Mucosa of descending colon (tissue), 3 donors: Measurements from ENCODE around the gene MCM9. TPM values are rescaled to one million over a fixed set of nuclear protein-coding genes. Genes with fewer than 3 reads are reported as not detected.

ENCODE experiments used
- ATAC-seq: fragments of 200-7000 bp; cut with Tn5 transposase; one replicate; pipeline ENCODE4 v1.9.1; 2020; ENCODE audit warnings: mild to moderate bottlenecking, moderate library complexity
- DNase-seq, 3 donors: peaks; one replicate each; pipeline ENCODE4 v3.0.0-alpha.2; 2020
- H3K36me3 ChIP-seq: fragments of 200-600 bp; one replicate; pipeline ENCODE4 v1.8.0; 2021; ENCODE audit warnings: low read depth, mild to moderate bottlenecking
- H3K4me1 ChIP-seq: fragments of 200-600 bp; one replicate; pipeline ENCODE4 v1.8.0; 2021; ENCODE audit warnings: low read depth, mild to moderate bottlenecking
- H3K4me3 ChIP-seq: fragments of 200-600 bp; one replicate; pipeline ENCODE4 v1.8.0; 2021; ENCODE audit warnings: mild to moderate bottlenecking
- H3K9me3 ChIP-seq: fragments of 200-600 bp; one replicate; pipeline ENCODE4 v1.8.0; 2021; ENCODE audit warnings: mild to moderate bottlenecking
- CTCF ChIP-seq: fragments of 200-600 bp; IDR thresholded peaks from one replicate; pipeline ENCODE4 v1.8.0; 2022; ENCODE audit warnings: antibody characterized with exemption, mild to moderate bottlenecking
- intact Hi-C, 2 donors: fragments of 100-400 bp; cut with DNase I in 1 of 2; cut with micrococcal nuclease in 1 of 2; formaldehyde crosslinking; loops; one replicate each; pipeline versions ENCODE4 v1.11.0 to v1.11.1; 2022; cut with DNase I, micrococcal nuclease
- total RNA-seq, 3 donors: library from RNA; stranded (reverse); fragmentation: NEBNext Ultra II Directional in 2 of 3; extraction: Animal tissue kit (Norgen Biotek cat#: 25700) in 2 of 3; gene quantifications; one replicate each; pipeline versions ENCODE4 v1.2.1 to v1.2.4, GENCODE V29; 2021 to 2023
- donor health status: DM: no; HTN: no; CAD: no; lungs with moderate emphysema.
- donor health status: DM: no; HTN: no; CAD: no.
- donor health status: DM: no; HTN: yes; CAD: no.

The MCM9 gene
- total RNA-seq, 3 donors from 2014 or later: 15.7 to 26.3 (median 20.9) TPM

GRCh38 chr6:118974790-118975189 lies 39.8 kb upstream of the MCM9 start:
- no peaks in the 10 kb centered on the region for H3K36me3 ChIP-seq
- intact Hi-C loops: no loop called here

GRCh38 chr6:118971682-118972081 lies 36.7 kb upstream of the MCM9 start:
- Histone ChIP-seq H3K4me3 (no peak overlapping the region), H3K4me1 (no peaks in the 10 kb centered on the region), H3K9me3 (no peaks in the 10 kb centered on the region), H3K36me3 (no peaks in the 10 kb centered on the region)
- intact Hi-C loops: no loop called here
- TF ChIP-seq CTCF: no peak
- no peak for DNase-seq
- ATAC-seq: no peak

More at GRCh38 chr6:118974790-118975189, 39.8 kb upstream of the MCM9 start:
- DNase-seq (no peak), ATAC-seq (no peak)
- no peak for TF ChIP-seq CTCF
- Histone ChIP-seq H3K4me3 (no peak overlapping the region), H3K9me3 (no peaks in the 10 kb centered on the region), H3K4me1 (no peaks in the 10 kb centered on the region)

GRCh38 chr6:118970866-118971265 lies 35.9 kb upstream of the MCM9 start:
- TF ChIP-seq CTCF: no peak
- H3K36me3 ChIP-seq: no peaks in the 10 kb centered on the region
- intact Hi-C loops: no loop called here
- no peak overlapping the region for H3K4me3 ChIP-seq
- H3K4me1 ChIP-seq: no peaks in the 10 kb centered on the region
- ATAC-seq: no peak
- H3K9me3 ChIP-seq: no peaks in the 10 kb centered on the region
- DNase-seq: no peak

- ATAC-seq: no peak
- Histone ChIP-seq H3K4me1 (no peaks in the 10 kb centered on the region), H3K9me3 (no peaks in the 10 kb centered on the region), H3K4me3 (no peak overlapping the region), H3K36me3 (no peaks in the 10 kb centered on the region)
- no peak for TF ChIP-seq CTCF
- no peak for DNase-seq
- intact Hi-C loops: loop anchor here (5.0 to 10.0 kb wide), 2 partner anchors 144 to 146 kb away; no protein-coding TSS in a partner anchor
Observed at GRCh38 chr6:118968416-118968815, 33.5 kb upstream of the MCM9 start.

- no peak for ATAC-seq
- Histone ChIP-seq H3K36me3 (no peaks in the 10 kb centered on the region), H3K9me3 (no peaks in the 10 kb centered on the region), H3K4me1 (no peaks in the 10 kb centered on the region), H3K4me3 (no peak overlapping the region)
- no peak for DNase-seq
- no peak for TF ChIP-seq CTCF
- intact Hi-C loops: loop anchor here (5.0 to 10.0 kb wide), 2 partner anchors 145 to 148 kb away; no protein-coding TSS in a partner anchor
Observed at GRCh38 chr6:118967239-118967638, 32.3 kb upstream of the MCM9 start.

GRCh38 chr6:118965843-118966370 lies 30.9 kb upstream of the MCM9 start:
- H3K4me3 ChIP-seq: no peak overlapping the region
- H3K36me3 ChIP-seq: no peaks in the 10 kb centered on the region
- no peak for TF ChIP-seq CTCF
- ATAC-seq (no peak), DNase-seq (no peak)
- no peaks in the 10 kb centered on the region for H3K9me3 ChIP-seq
- intact Hi-C loops: loop anchor here (5.0 to 10.0 kb wide), 2 partner anchors 146 to 149 kb away; no protein-coding TSS in a partner anchor
- no peaks in the 10 kb centered on the region for H3K4me1 ChIP-seq
